HG02763 (cell line): ENCODE results near the gene ANKRD13A.
"Not testable (repeated sequence)": the region's sequence is repeated elsewhere in the genome, so short reads cannot be mapped to it uniquely, and the experiment has no call there.

ENCODE experiments used
- ATAC-seq: cut with Tn5 transposase; IDR thresholded peaks from one replicate; pipeline ENCODE4 v1.9.1; 2021; ENCODE audit warnings: mild to moderate bottlenecking, moderate library complexity; ENCODE audit not compliant: unreplicated experiment

Gene ANKRD13A

GRCh38 chr12:110006115-110006514 lies 6.9 kb downstream of the ANKRD13A start:
- no peak for ATAC-seq

GRCh38 chr12:110007881-110008280 lies 8.7 kb downstream of the ANKRD13A start:
- no peak for ATAC-seq

GRCh38 chr12:110008681-110009398 lies 9.6 kb downstream of the ANKRD13A start:
- not testable (repeated sequence) for ATAC-seq

GRCh38 chr12:110010853-110011723 lies 11.9 kb downstream of the ANKRD13A start:
- no peak for ATAC-seq

GRCh38 chr12:110012137-110012536 lies 12.9 kb downstream of the ANKRD13A start:
- ATAC-seq: peak; percentile 63

GRCh38 chr12:110012659-110013058 lies 13.4 kb downstream of the ANKRD13A start:
- no peak for ATAC-seq

GRCh38 chr12:110015132-110015531 lies 15.9 kb downstream of the ANKRD13A start:
- ATAC-seq: no peak

GRCh38 chr12:110020956-110021355 lies 21.7 kb downstream of the ANKRD13A start:
- ATAC-seq: no peak

- ATAC-seq: no peak
These were observed 24.1 kb downstream of the ANKRD13A start for GRCh38 chr12:110023059-110023980.

GRCh38 chr12:110024051-110024450 lies 24.8 kb downstream of the ANKRD13A start:
- ATAC-seq: no peak

GRCh38 chr12:110028323-110028722 lies 29.1 kb downstream of the ANKRD13A start:
- no peak for ATAC-seq

GRCh38 chr12:110029290-110029815 lies 30.1 kb downstream of the ANKRD13A start:
- ATAC-seq: no peak

GRCh38 chr12:110033888-110034287 lies 34.7 kb downstream of the ANKRD13A start:
- no peak for ATAC-seq

GRCh38 chr12:110035534-110036104 lies 36.4 kb downstream of the ANKRD13A start:
- no peak for ATAC-seq

- ATAC-seq: no peak
These were observed 38.1 kb downstream of the ANKRD13A start for GRCh38 chr12:110037315-110037714.

- no peak for ATAC-seq
These were observed 39.5 kb downstream of the ANKRD13A start for GRCh38 chr12:110038741-110039084.

GRCh38 chr12:110039085-110039807 lies 40.0 kb downstream of the ANKRD13A start:
- no peak for ATAC-seq

GRCh38 chr12:110042264-110042663 lies 43.0 kb downstream of the ANKRD13A start:
- no peak for ATAC-seq

- ATAC-seq: no peak
These were observed 47.4 kb downstream of the ANKRD13A start for GRCh38 chr12:110046451-110047187.
